Measurements from ENCODE around the gene CRHR1. TPM values are rescaled to one million over a fixed set of nuclear protein-coding genes. Genes with fewer than 3 reads are reported as not detected.

The CRHR1 gene
- total RNA-seq, 4 donors from 2014 or later: not detected

DNA sequence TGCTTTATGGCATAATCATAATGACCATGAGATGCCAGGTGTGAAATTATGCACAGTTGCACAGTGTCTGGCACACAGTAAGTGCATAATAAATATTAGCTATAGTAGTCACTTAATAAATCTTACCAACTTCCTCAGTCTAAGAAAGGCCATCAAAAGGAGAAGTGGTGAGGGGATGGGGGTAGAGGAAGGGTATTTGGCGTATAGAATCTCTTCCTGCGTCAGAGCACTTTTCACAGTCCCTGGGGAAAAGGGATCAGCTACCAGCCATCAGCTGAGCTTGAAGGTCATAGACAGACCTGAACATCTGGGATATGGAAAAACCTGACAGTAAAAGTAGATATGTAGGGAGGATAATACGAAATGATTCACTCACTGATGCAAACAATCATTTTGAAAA, 5.8 kb downstream of the CRHR1 start:
- WGBS, 2 donors: 77 to 78% methylated on average over 3 of the region's 3 CpGs
- Histone ChIP-seq H3K27ac (no peak overlapping the region), H3K9me3 (no peaks in the 10 kb centered on the region), H3K36me3 (no peaks in the 10 kb centered on the region), H3K27me3 (no peaks in the 10 kb centered on the region), H3K4me3 (replicated peaks in 1 of 3) (no peak overlapping the region), H3K4me1 (peaks cover 15 to 18% of the 10 kb centered on the region in 2 donors)
- DNase-seq: no peak
- no peak for TF ChIP-seq POLR2A (IDR thresholded peaks at IDR 0.05)
- TF ChIP-seq, protein P1, sequence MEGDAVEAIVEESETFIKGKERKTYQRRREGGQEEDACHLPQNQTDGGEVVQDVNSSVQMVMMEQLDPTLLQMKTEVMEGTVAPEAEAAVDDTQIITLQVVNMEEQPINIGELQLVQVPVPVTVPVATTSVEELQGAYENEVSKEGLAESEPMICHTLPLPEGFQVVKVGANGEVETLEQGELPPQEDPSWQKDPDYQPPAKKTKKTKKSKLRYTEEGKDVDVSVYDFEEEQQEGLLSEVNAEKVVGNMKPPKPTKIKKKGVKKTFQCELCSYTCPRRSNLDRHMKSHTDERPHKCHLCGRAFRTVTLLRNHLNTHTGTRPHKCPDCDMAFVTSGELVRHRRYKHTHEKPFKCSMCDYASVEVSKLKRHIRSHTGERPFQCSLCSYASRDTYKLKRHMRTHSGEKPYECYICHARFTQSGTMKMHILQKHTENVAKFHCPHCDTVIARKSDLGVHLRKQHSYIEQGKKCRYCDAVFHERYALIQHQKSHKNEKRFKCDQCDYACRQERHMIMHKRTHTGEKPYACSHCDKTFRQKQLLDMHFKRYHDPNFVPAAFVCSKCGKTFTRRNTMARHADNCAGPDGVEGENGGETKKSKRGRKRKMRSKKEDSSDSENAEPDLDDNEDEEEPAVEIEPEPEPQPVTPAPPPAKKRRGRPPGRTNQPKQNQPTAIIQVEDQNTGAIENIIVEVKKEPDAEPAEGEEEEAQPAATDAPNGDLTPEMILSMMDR (IDR thresholded peaks at IDR 0.05): no peak
- intact Hi-C loops (cut with DNase I): no loop called here

DNA sequence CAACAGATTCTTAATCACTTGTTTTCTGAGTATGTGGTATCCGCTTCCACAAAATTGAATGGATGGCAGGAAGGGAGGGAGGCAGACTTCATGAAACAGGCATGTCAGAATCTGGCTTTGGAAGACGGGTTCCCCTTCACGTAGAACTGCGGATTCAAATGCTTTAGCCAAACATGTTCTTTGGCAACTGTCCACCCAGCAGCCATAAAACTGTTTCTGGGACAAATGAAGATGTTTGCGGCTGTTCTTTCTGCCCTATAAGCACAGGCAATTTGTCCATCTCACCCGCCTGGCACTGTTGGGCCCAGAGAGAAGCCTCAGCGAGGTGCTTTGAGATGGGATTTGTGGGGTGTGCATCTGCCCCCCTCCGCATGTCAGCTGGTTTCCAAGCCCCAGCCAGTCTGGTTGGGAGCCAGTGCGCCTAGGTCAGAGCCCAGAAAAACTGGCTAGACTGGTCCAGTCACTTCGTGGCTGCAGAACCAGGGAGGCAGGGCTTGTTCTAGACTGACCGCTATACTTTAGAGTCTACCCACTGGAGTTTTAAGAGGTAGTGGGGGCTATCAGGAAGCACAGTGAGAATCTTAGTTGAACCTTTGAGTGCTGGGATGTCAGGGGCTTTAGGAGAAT, 6.3 kb downstream of the CRHR1 start:
- H3K4me3 ChIP-seq (replicated peaks in 1 of 3): no peak overlapping the region
- H3K27ac ChIP-seq: no peak overlapping the region
- intact Hi-C loops (cut with DNase I): no loop called here
- H3K9me3 ChIP-seq: no peaks in the 10 kb centered on the region
- peaks cover 10 to 14% of the 10 kb centered on the region in 2 donors for H3K4me1 ChIP-seq
- H3K36me3 ChIP-seq: no peaks in the 10 kb centered on the region
- DNase-seq: peak; percentile 31 to 45
- H3K27me3 ChIP-seq: no peaks in the 10 kb centered on the region
- TF ChIP-seq, protein P1 (IDR thresholded peaks at IDR 0.05): no peak
- WGBS, 2 donors: 47 to 50% methylated on average over 6 to 11 of the region's 11 CpGs

DNA sequence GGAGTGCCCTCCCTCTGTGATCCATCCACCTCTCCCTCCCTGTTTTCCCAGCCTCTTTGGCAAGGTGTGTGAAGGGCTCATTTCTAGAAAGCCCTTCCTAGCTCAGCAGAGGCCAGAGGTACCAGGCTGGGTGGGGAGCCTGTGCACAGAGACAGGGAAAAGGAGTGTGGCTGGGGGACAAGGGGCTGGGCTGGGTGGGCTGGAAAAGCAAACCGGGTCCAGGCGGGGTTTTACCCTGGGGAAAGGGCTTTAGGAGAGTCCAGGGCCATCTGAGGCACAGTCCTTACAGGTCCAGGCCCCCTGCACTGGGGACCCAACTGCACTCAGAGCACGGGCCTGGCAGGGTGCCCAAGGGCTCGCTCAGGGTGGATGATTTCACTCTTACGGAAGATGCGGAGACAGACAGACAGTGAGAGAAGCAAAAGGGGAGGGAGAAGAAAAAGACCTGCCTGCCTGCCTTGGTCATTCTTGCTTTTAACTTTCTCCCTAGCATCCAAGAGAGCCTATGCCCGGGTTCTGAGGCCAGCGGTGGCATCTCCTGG, 7.0 kb downstream of the CRHR1 start:
- Histone ChIP-seq H3K4me3 (replicated peaks in 1 of 3) (no peak overlapping the region), H3K9me3 (no peaks in the 10 kb centered on the region), H3K4me1 (peaks cover 8 to 9% of the 10 kb centered on the region in 2 donors), H3K36me3 (no peaks in the 10 kb centered on the region), H3K27me3 (no peaks in the 10 kb centered on the region), H3K27ac (no peak overlapping the region)
- TF ChIP-seq POLR2A (IDR thresholded peaks at IDR 0.05): no peak
- TF ChIP-seq, protein P1 (IDR thresholded peaks at IDR 0.05): no peak
- intact Hi-C loops (cut with DNase I): no loop called here
- DNase-seq: peak; percentile 59
- WGBS, 2 donors: 23 to 26% methylated on average over 8 of the region's 8 CpGs

DNA sequence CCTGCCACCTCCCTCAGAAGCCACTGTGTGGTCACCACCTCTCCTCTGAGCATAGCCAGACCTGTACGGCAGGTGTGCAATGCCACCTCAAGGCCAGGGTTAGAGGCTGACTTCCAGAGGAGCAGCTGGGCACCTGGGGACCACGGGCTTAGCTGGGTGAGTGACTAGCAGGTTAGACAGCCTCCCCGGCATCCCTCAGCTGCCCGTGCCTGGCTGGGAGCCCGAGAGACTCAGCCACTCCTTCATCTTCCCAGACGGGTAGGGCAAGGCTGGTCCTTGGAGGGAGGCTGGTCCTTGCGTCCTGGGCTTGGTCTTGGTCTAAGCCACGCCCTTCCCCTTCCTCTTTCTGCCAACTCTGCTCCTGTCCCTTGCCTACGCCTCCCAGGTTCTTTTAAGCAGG, 7.8 kb downstream of the CRHR1 start:
- Histone ChIP-seq H3K4me3 (replicated peaks in 1 of 3) (no peak overlapping the region), H3K27me3 (no peaks in the 10 kb centered on the region), H3K36me3 (no peaks in the 10 kb centered on the region), H3K9me3 (no peaks in the 10 kb centered on the region), H3K4me1 (peaks cover 8 to 9% of the 10 kb centered on the region in 2 donors), H3K27ac (no peak overlapping the region)
- 37 to 47% methylated on average over 4 to 7 of the region's 9 CpGs for WGBS, 2 donors
- intact Hi-C loops (cut with DNase I): no loop called here
- TF ChIP-seq, protein P1 (IDR thresholded peaks at IDR 0.05): no peak
- TF ChIP-seq POLR2A (IDR thresholded peaks at IDR 0.05): no peak
- DNase-seq: peak; percentile 33 to 41

DNA sequence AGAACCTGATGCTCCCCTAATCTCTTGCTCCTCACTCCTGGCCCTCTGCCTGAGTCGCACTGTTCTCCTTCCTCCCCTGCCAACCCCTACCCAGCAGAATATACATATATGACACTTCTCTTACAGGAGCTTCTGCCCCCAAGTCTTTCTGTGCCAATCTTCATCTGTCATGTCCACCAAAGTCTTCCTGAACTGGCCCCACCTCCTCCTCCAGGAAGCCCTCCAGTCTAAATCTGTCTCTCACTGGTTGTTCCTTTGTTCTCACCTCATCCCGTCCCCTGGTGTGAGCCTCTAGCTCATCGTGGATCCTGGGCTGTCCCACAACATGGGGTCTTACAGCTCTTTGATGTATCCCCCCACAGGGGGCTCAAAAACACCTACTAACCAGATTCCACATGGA, 8.3 kb downstream of the CRHR1 start:
- DNase-seq: no peak
- TF ChIP-seq, protein P1 (IDR thresholded peaks at IDR 0.05): no peak
- no peak for TF ChIP-seq POLR2A (IDR thresholded peaks at IDR 0.05)
- Histone ChIP-seq H3K9me3 (no peaks in the 10 kb centered on the region), H3K4me3 (replicated peaks in 1 of 3) (no peak overlapping the region), H3K4me1 (peaks cover 8 to 9% of the 10 kb centered on the region in 2 donors), H3K27ac (no peak overlapping the region), H3K36me3 (no peaks in the 10 kb centered on the region), H3K27me3 (no peaks in the 10 kb centered on the region)
- WGBS, 2 donors: 57 to 61% methylated on average over 3 of the region's 3 CpGs
- intact Hi-C loops (cut with DNase I): no loop called here

Measured in thyroid gland (tissue), 4 donors.